Measurements from ENCODE around the gene ATP5MC3. TPM values are rescaled to one million over a fixed set of nuclear protein-coding genes. Genes with fewer than 3 reads are reported as not detected.

Gene ATP5MC3
- total and polyA plus RNA-seq, 2 donors (not counting 1 experiment from before 2014, with no cell fraction given), result 74.0 to 499 TPM

- H3K4me3 ChIP-seq (replicated peaks in 1 of 4; ENCODE audit: control extremely low read depth in 1 of 4, insufficient read depth in 1 of 4, low read depth in 3 of 4, low read length in 4 of 4), result no peak overlapping the region
- H3K4me1 ChIP-seq (ENCODE audit: control insufficient read depth, extremely low read depth, insufficient read depth, low read length), result no peaks in the 10 kb centered on the region
- no peak for DNase-seq (ENCODE audit: low read depth in 2 of 2)
- no peak overlapping the region for H2AFZ ChIP-seq (ENCODE audit: low read length)
- H3K27me3 ChIP-seq (ENCODE audit: control insufficient read depth, insufficient read depth, low read length), result no peaks in the 10 kb centered on the region
- no peak for TF ChIP-seq CTCF (conservative IDR thresholded peaks at IDR 0.05 in 1 of 2, IDR thresholded peaks at IDR 0.05 in 1 of 2; ENCODE audit: low read depth in 1 of 2, low read length in 2 of 2)
- TF ChIP-seq EZH2 (IDR thresholded peaks at IDR 0.05; ENCODE audit: low read length, missing control alignments), result no peak
- no peak overlapping the region for H3K27ac ChIP-seq (ENCODE audit: insufficient read depth, low read length)
- H3K79me2 ChIP-seq (ENCODE audit: control insufficient read depth, insufficient read depth, low read length), result peaks cover 42% of the 10 kb centered on the region
- H4K20me1 ChIP-seq (ENCODE audit: control insufficient read depth, extremely low read depth, insufficient read depth, low read length), result no peaks in the 10 kb centered on the region
- H3K9me3 ChIP-seq (ENCODE audit: control insufficient read depth, insufficient read depth, low read depth, low read length), result no peaks in the 10 kb centered on the region
- no peak overlapping the region for H3K9ac ChIP-seq (ENCODE audit: insufficient read depth, low read length)
- peaks cover 2% of the 10 kb centered on the region for H3K36me3 ChIP-seq (ENCODE audit: control insufficient read depth, insufficient read depth, low read length)
- H3K4me2 ChIP-seq (ENCODE audit: extremely low read depth, insufficient read depth, low read length), result no peak overlapping the region
Measured at GRCh38 chr2:175143191-175143590, 38.3 kb downstream of the ATP5MC3 start.

GRCh38 chr2:175140332-175140731 is 41.2 kb downstream of the ATP5MC3 start:
- DNase-seq (ENCODE audit: low read depth in 2 of 2), result no peak
- no peak overlapping the region for H3K27ac ChIP-seq (ENCODE audit: insufficient read depth, low read length)
- peaks cover 2% of the 10 kb centered on the region for H3K36me3 ChIP-seq (ENCODE audit: control insufficient read depth, insufficient read depth, low read length)
- no peak overlapping the region for H2AFZ ChIP-seq (ENCODE audit: low read length)
- no peaks in the 10 kb centered on the region for H3K27me3 ChIP-seq (ENCODE audit: control insufficient read depth, insufficient read depth, low read length)
- H3K9ac ChIP-seq (ENCODE audit: insufficient read depth, low read length), result no peak overlapping the region
- TF ChIP-seq EZH2 (IDR thresholded peaks at IDR 0.05; ENCODE audit: low read length, missing control alignments) (no peak), CTCF (conservative IDR thresholded peaks at IDR 0.05 in 1 of 2, IDR thresholded peaks at IDR 0.05 in 1 of 2; ENCODE audit: low read depth in 1 of 2, low read length in 2 of 2) (no peak)
- peaks cover 33% of the 10 kb centered on the region for H3K79me2 ChIP-seq (ENCODE audit: control insufficient read depth, insufficient read depth, low read length)
- no peaks in the 10 kb centered on the region for H4K20me1 ChIP-seq (ENCODE audit: control insufficient read depth, extremely low read depth, insufficient read depth, low read length)
- H3K4me1 ChIP-seq (ENCODE audit: control insufficient read depth, extremely low read depth, insufficient read depth, low read length), result no peaks in the 10 kb centered on the region
- H3K4me3 ChIP-seq (replicated peaks in 1 of 4; ENCODE audit: control extremely low read depth in 1 of 4, insufficient read depth in 1 of 4, low read depth in 3 of 4, low read length in 4 of 4), result no peak overlapping the region
- H3K9me3 ChIP-seq (ENCODE audit: control insufficient read depth, insufficient read depth, low read depth, low read length), result no peaks in the 10 kb centered on the region
- H3K4me2 ChIP-seq (ENCODE audit: extremely low read depth, insufficient read depth, low read length), result no peak overlapping the region

GRCh38 chr2:175137793-175138192 is 43.7 kb downstream of the ATP5MC3 start:
- Histone ChIP-seq H3K4me2 (ENCODE audit: extremely low read depth, insufficient read depth, low read length) (no peak overlapping the region), H3K27ac (ENCODE audit: insufficient read depth, low read length) (no peak overlapping the region), H3K36me3 (ENCODE audit: control insufficient read depth, insufficient read depth, low read length) (no peaks in the 10 kb centered on the region), H3K79me2 (ENCODE audit: control insufficient read depth, insufficient read depth, low read length) (peaks cover 16% of the 10 kb centered on the region), H2AFZ (ENCODE audit: low read length) (no peak overlapping the region), H3K9ac (ENCODE audit: insufficient read depth, low read length) (no peak overlapping the region), H3K4me1 (ENCODE audit: control insufficient read depth, extremely low read depth, insufficient read depth, low read length) (no peaks in the 10 kb centered on the region), H3K4me3 (replicated peaks in 1 of 4; ENCODE audit: control extremely low read depth in 1 of 4, insufficient read depth in 1 of 4, low read depth in 3 of 4, low read length in 4 of 4) (no peak overlapping the region), H3K27me3 (ENCODE audit: control insufficient read depth, insufficient read depth, low read length) (no peaks in the 10 kb centered on the region), H3K9me3 (ENCODE audit: control insufficient read depth, insufficient read depth, low read depth, low read length) (no peaks in the 10 kb centered on the region), H4K20me1 (ENCODE audit: control insufficient read depth, extremely low read depth, insufficient read depth, low read length) (no peaks in the 10 kb centered on the region)
- TF ChIP-seq EZH2 (IDR thresholded peaks at IDR 0.05; ENCODE audit: low read length, missing control alignments) (no peak), CTCF (conservative IDR thresholded peaks at IDR 0.05 in 1 of 2, IDR thresholded peaks at IDR 0.05 in 1 of 2; ENCODE audit: low read depth in 1 of 2, low read length in 2 of 2) (no peak)
- no peak for DNase-seq (ENCODE audit: low read depth in 2 of 2)

Measured in fibroblast of lung (primary cell).